ENCODE data around the gene TBC1D22A.

The TBC1D22A gene

DNA sequence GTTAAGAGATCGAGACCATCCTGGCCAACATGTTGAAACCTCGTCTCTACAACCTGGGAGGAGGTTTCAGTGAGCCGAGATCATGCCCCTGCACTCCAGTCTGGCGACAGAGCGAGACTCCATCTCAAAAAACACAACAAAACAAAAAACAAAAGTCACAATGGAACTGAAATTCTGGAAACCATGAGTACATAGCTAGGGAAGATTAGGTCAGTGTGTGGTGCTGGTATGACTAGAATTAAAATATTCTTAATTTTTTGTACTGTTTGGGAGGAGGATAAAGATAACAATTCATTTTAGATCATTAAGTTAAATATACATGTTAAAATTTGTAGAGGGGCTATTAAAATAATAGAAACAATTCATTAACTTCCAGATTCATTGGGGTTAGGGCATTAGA, 344.4 kb downstream of the TBC1D22A start:
- Histone ChIP-seq H3K27ac (ENCODE audit: low read length) (no peak overlapping the region), H3K4me1 (ENCODE audit: control insufficient read depth, insufficient read depth, low read length) (no peaks in the 10 kb centered on the region), H3K9ac (ENCODE audit: low read length in 2 of 2) (no peak overlapping the region), H3K4me3 (ENCODE audit: low read length in 2 of 2) (no peak overlapping the region), H3K9me3 (ENCODE audit: control insufficient read depth in 2 of 2, low read length in 2 of 2) (no peaks in the 10 kb centered on the region), H3K36me3 (ENCODE audit: control insufficient read depth in 2 of 2, insufficient read depth in 2 of 2, low read length in 2 of 2) (no peaks in the 10 kb centered on the region), H3K27me3 (ENCODE audit: control insufficient read depth in 1 of 2, insufficient read depth in 2 of 2, low read length in 2 of 2) (no peaks in the 10 kb centered on the region)

DNA sequence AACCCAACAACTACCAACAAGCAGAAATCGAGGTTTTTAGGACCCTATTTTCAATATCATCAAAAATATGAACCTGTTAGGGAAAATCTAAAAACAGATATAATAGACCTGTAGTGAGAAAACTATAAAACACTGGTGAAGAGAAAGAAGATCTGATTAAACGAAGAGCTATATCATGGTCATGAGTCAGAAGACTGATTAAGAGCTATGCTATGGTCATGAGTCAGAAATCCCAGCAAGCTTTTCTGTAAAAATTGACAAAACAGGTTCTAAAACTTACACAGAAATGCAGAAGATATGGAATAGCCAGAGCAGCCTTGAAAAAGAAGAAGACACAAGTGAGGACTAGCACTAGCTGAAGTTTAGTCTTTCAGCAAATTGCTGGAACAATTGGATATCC, 345.0 kb downstream of the TBC1D22A start:
- H3K4me3 ChIP-seq (ENCODE audit: low read length in 2 of 2): no peak overlapping the region
- no peak overlapping the region for H3K9ac ChIP-seq (ENCODE audit: low read length in 2 of 2)
- no peaks in the 10 kb centered on the region for H3K27me3 ChIP-seq (ENCODE audit: control insufficient read depth in 1 of 2, insufficient read depth in 2 of 2, low read length in 2 of 2)
- H3K27ac ChIP-seq (ENCODE audit: low read length): no peak overlapping the region
- H3K36me3 ChIP-seq (ENCODE audit: control insufficient read depth in 2 of 2, insufficient read depth in 2 of 2, low read length in 2 of 2): peaks cover 0 to 2% of the 10 kb centered on the region in 2 donors
- H3K9me3 ChIP-seq (ENCODE audit: control insufficient read depth in 2 of 2, low read length in 2 of 2): no peaks in the 10 kb centered on the region
- no peaks in the 10 kb centered on the region for H3K4me1 ChIP-seq (ENCODE audit: control insufficient read depth, insufficient read depth, low read length)

- Histone ChIP-seq H3K9me3 (ENCODE audit: control insufficient read depth in 2 of 2, low read length in 2 of 2) (no peaks in the 10 kb centered on the region), H3K27ac (ENCODE audit: low read length) (no peak overlapping the region), H3K36me3 (ENCODE audit: control insufficient read depth in 2 of 2, insufficient read depth in 2 of 2, low read length in 2 of 2) (peaks cover 0 to 2% of the 10 kb centered on the region in 2 donors), H3K4me3 (ENCODE audit: low read length in 2 of 2) (no peak overlapping the region), H3K27me3 (ENCODE audit: control insufficient read depth in 1 of 2, insufficient read depth in 2 of 2, low read length in 2 of 2) (no peaks in the 10 kb centered on the region), H3K4me1 (ENCODE audit: control insufficient read depth, insufficient read depth, low read length) (no peaks in the 10 kb centered on the region), H3K9ac (ENCODE audit: low read length in 2 of 2) (no peak overlapping the region)
These were observed 348.5 kb downstream of the TBC1D22A start for GRCh38 chr22:47110817-47111443.

GRCh38 chr22:47111626-47112581, 349.5 kb downstream of the TBC1D22A start:
- Histone ChIP-seq H3K4me1 (ENCODE audit: control insufficient read depth, insufficient read depth, low read length) (no peaks in the 10 kb centered on the region), H3K36me3 (ENCODE audit: control insufficient read depth in 2 of 2, insufficient read depth in 2 of 2, low read length in 2 of 2) (peaks cover 0 to 2% of the 10 kb centered on the region in 2 donors), H3K9me3 (ENCODE audit: control insufficient read depth in 2 of 2, low read length in 2 of 2) (no peaks in the 10 kb centered on the region), H3K9ac (ENCODE audit: low read length in 2 of 2) (no peak overlapping the region), H3K27ac (ENCODE audit: low read length) (no peak overlapping the region), H3K27me3 (ENCODE audit: control insufficient read depth in 1 of 2, insufficient read depth in 2 of 2, low read length in 2 of 2) (no peaks in the 10 kb centered on the region), H3K4me3 (ENCODE audit: low read length in 2 of 2) (no peak overlapping the region)

DNA sequence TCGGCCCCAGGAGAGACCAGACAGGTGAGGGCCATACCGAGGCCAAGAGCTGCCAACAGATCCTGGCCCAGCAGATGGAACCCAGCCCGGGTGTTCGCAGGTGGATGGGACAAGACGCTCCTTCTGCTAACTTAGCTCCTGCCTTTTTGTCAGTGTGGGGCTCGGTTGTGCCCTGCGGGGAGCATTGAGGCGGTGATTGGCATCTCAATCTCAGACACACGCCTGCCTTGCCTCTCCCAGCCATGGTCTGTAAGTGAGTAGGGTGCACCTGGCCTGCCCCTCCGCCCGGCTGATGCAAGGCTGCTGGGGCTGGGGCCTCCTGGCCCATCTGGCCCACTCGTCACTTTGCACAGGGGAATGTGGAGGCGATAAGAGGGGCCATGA, 350.1 kb downstream of the TBC1D22A start:
- Histone ChIP-seq H3K9me3 (ENCODE audit: control insufficient read depth in 2 of 2, low read length in 2 of 2) (no peaks in the 10 kb centered on the region), H3K4me3 (ENCODE audit: low read length in 2 of 2) (no peak overlapping the region), H3K27ac (ENCODE audit: low read length) (no peak overlapping the region), H3K4me1 (ENCODE audit: control insufficient read depth, insufficient read depth, low read length) (no peaks in the 10 kb centered on the region), H3K9ac (ENCODE audit: low read length in 2 of 2) (no peak overlapping the region), H3K27me3 (ENCODE audit: control insufficient read depth in 1 of 2, insufficient read depth in 2 of 2, low read length in 2 of 2) (no peaks in the 10 kb centered on the region), H3K36me3 (ENCODE audit: control insufficient read depth in 2 of 2, insufficient read depth in 2 of 2, low read length in 2 of 2) (peaks cover 0 to 2% of the 10 kb centered on the region in 2 donors)

GRCh38 chr22:47112994-47113852, 350.8 kb downstream of the TBC1D22A start:
- no peak overlapping the region for H3K9ac ChIP-seq (ENCODE audit: low read length in 2 of 2)
- no peaks in the 10 kb centered on the region for H3K27me3 ChIP-seq (ENCODE audit: control insufficient read depth in 1 of 2, insufficient read depth in 2 of 2, low read length in 2 of 2)
- H3K9me3 ChIP-seq (ENCODE audit: control insufficient read depth in 2 of 2, low read length in 2 of 2): no peaks in the 10 kb centered on the region
- H3K4me1 ChIP-seq (ENCODE audit: control insufficient read depth, insufficient read depth, low read length): no peaks in the 10 kb centered on the region
- H3K27ac ChIP-seq (ENCODE audit: low read length): no peak overlapping the region
- H3K4me3 ChIP-seq (ENCODE audit: low read length in 2 of 2): no peak overlapping the region
- peaks cover 0 to 2% of the 10 kb centered on the region in 2 donors for H3K36me3 ChIP-seq (ENCODE audit: control insufficient read depth in 2 of 2, insufficient read depth in 2 of 2, low read length in 2 of 2)

GRCh38 chr22:47113853-47114415, 351.5 kb downstream of the TBC1D22A start:
- Histone ChIP-seq H3K9ac (ENCODE audit: low read length in 2 of 2) (no peak overlapping the region), H3K9me3 (ENCODE audit: control insufficient read depth in 2 of 2, low read length in 2 of 2) (no peaks in the 10 kb centered on the region), H3K36me3 (ENCODE audit: control insufficient read depth in 2 of 2, insufficient read depth in 2 of 2, low read length in 2 of 2) (peaks cover 0 to 2% of the 10 kb centered on the region in 2 donors), H3K27me3 (ENCODE audit: control insufficient read depth in 1 of 2, insufficient read depth in 2 of 2, low read length in 2 of 2) (no peaks in the 10 kb centered on the region), H3K4me1 (ENCODE audit: control insufficient read depth, insufficient read depth, low read length) (no peaks in the 10 kb centered on the region), H3K4me3 (ENCODE audit: low read length in 2 of 2) (no peak overlapping the region), H3K27ac (ENCODE audit: low read length) (no peak overlapping the region)

- H3K9ac ChIP-seq (ENCODE audit: low read length in 2 of 2): no peak overlapping the region
- peaks cover 0 to 2% of the 10 kb centered on the region in 2 donors for H3K36me3 ChIP-seq (ENCODE audit: control insufficient read depth in 2 of 2, insufficient read depth in 2 of 2, low read length in 2 of 2)
- no peaks in the 10 kb centered on the region for H3K4me1 ChIP-seq (ENCODE audit: control insufficient read depth, insufficient read depth, low read length)
- H3K4me3 ChIP-seq (ENCODE audit: low read length in 2 of 2): no peak overlapping the region
- H3K27ac ChIP-seq (ENCODE audit: low read length): no peak overlapping the region
- H3K9me3 ChIP-seq (ENCODE audit: control insufficient read depth in 2 of 2, low read length in 2 of 2): no peaks in the 10 kb centered on the region
- no peaks in the 10 kb centered on the region for H3K27me3 ChIP-seq (ENCODE audit: control insufficient read depth in 1 of 2, insufficient read depth in 2 of 2, low read length in 2 of 2)
These were observed 352.5 kb downstream of the TBC1D22A start for GRCh38 chr22:47114813-47115517.

- no peaks in the 10 kb centered on the region for H3K27me3 ChIP-seq (ENCODE audit: control insufficient read depth in 1 of 2, insufficient read depth in 2 of 2, low read length in 2 of 2)
- H3K36me3 ChIP-seq (ENCODE audit: control insufficient read depth in 2 of 2, insufficient read depth in 2 of 2, low read length in 2 of 2): peaks cover 0 to 2% of the 10 kb centered on the region in 2 donors
- no peaks in the 10 kb centered on the region for H3K9me3 ChIP-seq (ENCODE audit: control insufficient read depth in 2 of 2, low read length in 2 of 2)
- H3K4me3 ChIP-seq (ENCODE audit: low read length in 2 of 2): no peak overlapping the region
- no peak overlapping the region for H3K27ac ChIP-seq (ENCODE audit: low read length)
- no peaks in the 10 kb centered on the region for H3K4me1 ChIP-seq (ENCODE audit: control insufficient read depth, insufficient read depth, low read length)
- H3K9ac ChIP-seq (ENCODE audit: low read length in 2 of 2): no peak overlapping the region
These were observed 353.1 kb downstream of the TBC1D22A start for GRCh38 chr22:47115518-47115890.

DNA sequence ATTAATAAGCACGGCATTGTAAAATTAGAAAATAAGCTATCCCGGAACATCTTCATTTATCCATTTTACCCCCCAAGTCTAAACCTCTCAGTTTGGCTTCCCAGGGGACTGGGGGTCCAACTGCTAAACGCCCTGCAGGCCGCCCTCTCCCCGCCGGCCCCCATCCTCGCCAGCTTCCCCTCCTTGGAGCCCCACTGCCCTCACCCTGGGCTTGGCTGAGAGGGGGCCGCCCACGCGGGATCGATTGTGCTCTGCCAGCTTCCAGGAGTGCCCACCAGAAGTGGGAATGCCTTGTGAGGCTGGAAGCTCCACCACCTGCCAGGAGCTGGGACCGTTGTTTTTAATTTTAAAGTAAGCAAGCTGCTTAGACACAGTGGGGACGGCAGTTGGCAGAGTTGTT, 353.5 kb downstream of the TBC1D22A start:
- no peaks in the 10 kb centered on the region for H3K4me1 ChIP-seq (ENCODE audit: control insufficient read depth, insufficient read depth, low read length)
- H3K36me3 ChIP-seq (ENCODE audit: control insufficient read depth in 2 of 2, insufficient read depth in 2 of 2, low read length in 2 of 2): peaks cover 0 to 2% of the 10 kb centered on the region in 2 donors
- no peak overlapping the region for H3K27ac ChIP-seq (ENCODE audit: low read length)
- H3K4me3 ChIP-seq (ENCODE audit: low read length in 2 of 2): no peak overlapping the region
- no peak overlapping the region for H3K9ac ChIP-seq (ENCODE audit: low read length in 2 of 2)
- no peaks in the 10 kb centered on the region for H3K9me3 ChIP-seq (ENCODE audit: control insufficient read depth in 2 of 2, low read length in 2 of 2)
- H3K27me3 ChIP-seq (ENCODE audit: control insufficient read depth in 1 of 2, insufficient read depth in 2 of 2, low read length in 2 of 2): no peaks in the 10 kb centered on the region
